Hair follicular keratinocyte (primary cell): ENCODE measurements around the gene LSM7. TPM values are rescaled to one million over a fixed set of nuclear protein-coding genes. Genes with fewer than 3 reads are reported as not detected.

ENCODE experiments used
- total RNA-seq: library from RNA; depleted of rRNA; stranded (reverse); fragments of >200 nt; gene quantifications from 2 replicates; pipeline ENCODE4 v1.2.3, GENCODE V29; 2015

Gene LSM7
- total RNA-seq = 310 and 405 TPM in 2 replicates

GRCh38 chr19:2328401-2329148 is at the start of gene LSM7, which contains the start of gene SPPL2B:
LSM7 (minus strand) TSS chr19:2328586; CDS start chr19:2328566, 20 bp downstream.
SPPL2B (plus strand) TSS chr19:2328684; CDS start chr19:2328710, 26 bp downstream.

DNA sequence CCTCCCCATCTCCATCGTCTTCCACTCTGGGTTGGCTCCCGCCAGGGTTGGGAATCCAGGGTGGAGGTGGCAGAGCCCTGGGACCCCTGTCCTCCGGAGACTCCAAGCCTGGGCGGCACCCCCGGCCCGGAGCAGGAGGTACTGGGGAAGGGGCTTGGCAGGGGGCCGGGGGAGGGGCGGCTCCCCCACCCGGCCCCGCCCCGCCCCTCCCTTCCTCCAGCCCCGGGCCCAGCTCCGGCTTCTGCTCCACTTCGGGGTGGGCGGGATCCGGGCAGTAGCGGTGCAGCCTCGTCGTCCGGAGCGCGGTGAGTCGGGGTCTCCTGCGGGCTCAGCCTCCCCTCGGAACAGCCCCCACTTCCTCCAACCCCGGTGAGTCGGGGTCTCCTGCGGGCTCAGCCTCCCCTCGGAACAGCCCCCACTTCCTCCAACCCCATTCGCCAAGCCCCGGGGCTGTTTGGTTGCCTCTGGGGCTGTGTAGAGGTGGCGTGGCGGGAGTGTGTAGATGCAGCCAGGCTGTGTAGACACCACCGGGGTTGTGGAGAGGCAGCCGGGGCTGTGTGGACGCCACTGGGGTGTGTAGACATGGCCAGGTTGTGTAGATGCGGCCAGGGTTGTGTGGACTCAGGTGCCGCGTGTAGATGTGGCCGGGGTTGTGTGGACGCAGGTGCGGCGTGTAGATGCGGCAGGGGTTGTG is 31.8 kb upstream of the LSM7 start, which contains the start of gene TMPRSS9:
TMPRSS9 (plus strand) TSS at position 274 of the 694 bp plus-strand sequence. CDS start 29,521 bp downstream, outside the sequence.

GRCh38 chr19:2308114-2308556 is 20.3 kb downstream of the LSM7 start, which contains the start of gene LINGO3:
LINGO3 (minus strand) TSS chr19:2308154; CDS start chr19:2291776, 16,378 bp downstream.

GRCh38 chr19:2282062-2282861 is 46.1 kb downstream of the LSM7 start, which contains the start of gene PEAK3:
PEAK3 (minus strand) TSS chr19:2282175; CDS start chr19:2280931, 1,244 bp downstream.

Other genes with a start within 250 kb of the LSM7 start
- 44.3 and 46.5 TPM in 2 replicates for gene MOB3A, start 232.3 kb downstream of the LSM7 start, total RNA-seq
- 0.70 and 1.1 TPM in 2 replicates for gene IZUMO4, start 231.7 kb downstream of the LSM7 start, total RNA-seq
- gene AP3D1, start 177.0 kb downstream of the LSM7 start, total RNA-seq = 83.1 and 86.9 TPM in 2 replicates
- 7.9 and 9.9 TPM in 2 replicates for gene DOT1L, start 164.7 kb downstream of the LSM7 start, total RNA-seq
- gene PLEKHJ1, start 92.3 kb downstream of the LSM7 start, total RNA-seq = 63.9 and 89.6 TPM in 2 replicates
- gene SF3A2, start 91.8 kb downstream of the LSM7 start, total RNA-seq = 31.6 and 42.5 TPM in 2 replicates
- 0.16 and 1.3 TPM in 2 replicates for gene AMH, start 79.3 kb downstream of the LSM7 start, total RNA-seq
- gene JSRP1, start 72.2 kb downstream of the LSM7 start, total RNA-seq = not detected in 2 replicates
- gene PEAK3, start 46.4 kb downstream of the LSM7 start, total RNA-seq = not detected in 2 replicates
- not detected in 2 replicates for gene LINGO3, start 20.4 kb downstream of the LSM7 start, total RNA-seq
- 19.9 and 30.5 TPM in 2 replicates for gene SPPL2B, start 98 bp upstream of the LSM7 start, total RNA-seq
- gene TMPRSS9, start 31.7 kb upstream of the LSM7 start, total RNA-seq = not detected in 2 replicates
- 53.6 and 97.9 TPM in 2 replicates for gene TIMM13, start 99.0 kb upstream of the LSM7 start, total RNA-seq
- 79.4 and 192 TPM in 2 replicates for gene LMNB2, start 128.4 kb upstream of the LSM7 start, total RNA-seq
- 19.2 and 30.0 TPM in 2 replicates for gene GADD45B, start 147.5 kb upstream of the LSM7 start, total RNA-seq